Panc1 (cell line): Measurements from ENCODE around the gene CALML4. TPM values are rescaled to one million over a fixed set of nuclear protein-coding genes. Genes with fewer than 3 reads are reported as not detected.
"Not testable (repeated sequence)": the region's sequence is repeated elsewhere in the genome, so short reads cannot be mapped to it uniquely, and the experiment has no call there.

Source experiments
- ATAC-seq: fragments of 200-7000 bp; cut with Tn5 transposase; 2 replicates; pipeline ENCODE4 v1.9.1; 2020; ENCODE audit warnings: mild to moderate bottlenecking, moderate library complexity
- BruUV-seq: library from RNA; stranded (reverse); fragments of 400-500 nt; replicated peaks from 2 replicates; lab custom pipeline; 2021; lab: Mats Ljungman, UMichigan
- CTCF ChIA-PET: fragments of 300-600 bp; sonication (Branson Sonifier 250); formaldehyde crosslinking; loops from one replicate; lab custom pipeline; 2022; ENCODE audit warnings: antibody characterized with exemption; lab: Charles Lee
- POLR2A ChIA-PET: fragments of 300-600 bp; sonication (Branson Sonifier 250); formaldehyde crosslinking; loops from one replicate; lab custom pipeline; 2022; ENCODE audit warnings: antibody characterized with exemption; lab: Charles Lee
- DNase-seq: peaks from one replicate; pipeline ENCODE4 v3.0.0-alpha.2; 2010; ENCODE audit warnings: low read depth, low spot score
- H3K27ac ChIP-seq: 2 replicates; pipeline ENCODE4 v1.5.1; 2011; ENCODE audit warnings: mild to moderate bottlenecking, low read length, inconsistent platforms
- H3K27me3 ChIP-seq: fragments of 200-500 bp; sonication (Bioruptor generic); 2 replicates; pipeline ENCODE4 v1.6.0; 2014; ENCODE audit warnings: low read length, inconsistent platforms; ENCODE audit not compliant: control insufficient read depth, insufficient read depth
- H3K36me3 ChIP-seq: fragments of 200-500 bp; sonication (Bioruptor generic); 2 replicates; pipeline ENCODE4 v1.5.1; 2014; ENCODE audit warnings: inconsistent platforms, mild to moderate bottlenecking, low read length, moderate library complexity; ENCODE audit not compliant: control insufficient read depth, insufficient read depth
- H3K4me1 ChIP-seq: 2 replicates; pipeline ENCODE4 v1.5.1; 2011; ENCODE audit warnings: inconsistent platforms, mild to moderate bottlenecking, low read length, moderate library complexity; ENCODE audit not compliant: control insufficient read depth, insufficient read depth
- H3K4me3 ChIP-seq, 2 experiments: 2 replicates each; pipeline ENCODE4 v1.5.1; 2011 to 2012; ENCODE audit warnings: low read depth in 2 of 2, low read length in 2 of 2, mild to moderate bottlenecking in 2 of 2, inconsistent platforms in 1 of 2, moderate library complexity in 1 of 2
- H3K9me3 ChIP-seq: fragments of 200-500 bp; sonication (Bioruptor generic); 2 replicates; pipeline ENCODE4 v1.5.1; 2014; ENCODE audit warnings: low read depth, mild to moderate bottlenecking, inconsistent platforms, low read length, moderate library complexity; ENCODE audit not compliant: control insufficient read depth, insufficient read depth
- CTCF ChIP-seq: fragments of 450-650 bp; IDR thresholded peaks from 2 replicates; pipeline ENCODE4 v1.5.1; 2017; ENCODE audit warnings: mild to moderate bottlenecking
- POLR2AphosphoS5 ChIP-seq: IDR thresholded peaks from 2 replicates; pipeline ENCODE4 v1.6.1; 2012; ENCODE audit warnings: mild to moderate bottlenecking, low read depth, low read length, moderate library complexity
- REST ChIP-seq, 2 experiments: IDR thresholded peaks; 2 replicates each; pipeline ENCODE4 v1.6.1; 2011 to 2012; ENCODE audit warnings: low read depth in 2 of 2, control low read depth in 1 of 2, low read length in 1 of 2, mild to moderate bottlenecking in 1 of 2, moderate library complexity in 1 of 2; ENCODE audit not compliant: insufficient read depth in 1 of 2
- SIN3A ChIP-seq: IDR thresholded peaks from 2 replicates; pipeline ENCODE4 v1.6.1; 2012; ENCODE audit warnings: low read depth, mild to moderate bottlenecking, low read length, moderate library complexity, borderline replicate concordance; ENCODE audit not compliant: insufficient read depth
- TCF7L2 ChIP-seq: IDR thresholded peaks from 2 replicates; pipeline ENCODE4 v1.6.1; 2011; ENCODE audit warnings: mild to moderate bottlenecking, low read depth, low read length, inconsistent platforms
- in situ Hi-C: cut with HindIII; loops from 2 replicates; pipeline ENCODE4 v1.10.0; 2016; ENCODE audit warnings: low sequenced_read_pairs, low pct_unique_long_range_greater_than_20kb
- intact Hi-C: fragments of 100-400 bp; cut with micrococcal nuclease; formaldehyde crosslinking; loops from one replicate; pipeline ENCODE4 v1.10.0; 2022; ENCODE audit not compliant: unreplicated experiment
- total RNA-seq: library from RNA; stranded (reverse); gene quantifications from one replicate; pipeline ENCODE4 v1.2.1, GENCODE V29; 2021; ENCODE audit not compliant: unreplicated experiment

Gene CALML4
- total RNA-seq, 1 experiment from 2014 or later: 5.4 TPM

GRCh38 chr15:68223171-68223570, 18.0 kb upstream of the CALML4 start:
- no peaks in the 10 kb centered on the region for H3K36me3 ChIP-seq
- H3K27me3 ChIP-seq: no peaks in the 10 kb centered on the region
- DNase-seq (no peak), ATAC-seq (no peak)
- intact Hi-C loops: no loop called here
- TF ChIP-seq CTCF (no peak), POLR2AphosphoS5 (no peak), SIN3A (no peak)
- ChIA-PET POLR2A (no interaction called here), CTCF (no interaction called here)
- peaks cover 9% of the 10 kb centered on the region; the same call in 1 of the 2 replicates for H3K4me1 ChIP-seq
- in situ Hi-C loops: no loop called here
- BruUV-seq: no TSS peak
- H3K9me3 ChIP-seq: no peaks in the 10 kb centered on the region
- no peak overlapping the region for H3K4me3 ChIP-seq
- H3K27ac ChIP-seq: no peak overlapping the region

GRCh38 chr15:68222432-68222743, 17.3 kb upstream of the CALML4 start:
- not testable (repeated sequence) for DNase-seq, H3K27ac ChIP-seq

GRCh38 chr15:68221530-68222431, 16.6 kb upstream of the CALML4 start:
- H3K36me3 ChIP-seq, H3K27ac ChIP-seq, POLR2A ChIA-PET, in situ Hi-C loops, H3K4me1 ChIP-seq, CTCF ChIA-PET, BruUV-seq, intact Hi-C loops, H3K27me3 ChIP-seq, DNase-seq, ATAC-seq, H3K9me3 ChIP-seq, H3K4me3 ChIP-seq: not testable (repeated sequence)

More at GRCh38 chr15:68222432-68222743, 17.3 kb upstream of the CALML4 start:
- H3K27me3 ChIP-seq, H3K4me1 ChIP-seq, H3K4me3 ChIP-seq, ATAC-seq, in situ Hi-C loops, intact Hi-C loops, BruUV-seq, CTCF ChIA-PET, H3K9me3 ChIP-seq, H3K36me3 ChIP-seq: not testable (repeated sequence)
- POLR2A ChIA-PET: interaction anchor here (0.6 kb wide), 1 partner anchor 173 kb away, joined by 5 read pairs; no protein-coding TSS in a partner anchor

GRCh38 chr15:68220967-68221366, 15.8 kb upstream of the CALML4 start:
- no peaks in the 10 kb centered on the region for H3K27me3 ChIP-seq
- ChIA-PET POLR2A (interaction anchor here (0.6 kb wide), 1 partner anchor 178 kb away, joined by 3 read pairs; no protein-coding TSS in a partner anchor), CTCF (interaction anchor here (0.6 kb wide), 1 partner anchor 119 kb away, joined by 3 read pairs; no protein-coding TSS in a partner anchor)
- H3K9me3 ChIP-seq: no peaks in the 10 kb centered on the region
- no peaks in the 10 kb centered on the region for H3K4me1 ChIP-seq
- no peak for TF ChIP-seq SIN3A
- no peak for TF ChIP-seq TCF7L2
- no peak for TF ChIP-seq CTCF
- TF ChIP-seq POLR2AphosphoS5: no peak
- no peak for TF ChIP-seq REST (IDR thresholded peaks at IDR 0.05; ENCODE audit: insufficient read depth in 1 of 2, low read depth in 2 of 2, low read length in 1 of 2)
- no peak for DNase-seq
- no peak for ATAC-seq
- BruUV-seq: no TSS peak
- H3K36me3 ChIP-seq: no peaks in the 10 kb centered on the region
- H3K27ac ChIP-seq: no peak overlapping the region
- intact Hi-C loops: no loop called here
- in situ Hi-C loops: no loop called here
- H3K4me3 ChIP-seq: no peak overlapping the region
